ENCODE data around the gene ADAMTSL1. TPM values are rescaled to one million over a fixed set of nuclear protein-coding genes. Genes with fewer than 3 reads are reported as not detected.

The ADAMTSL1 gene
- total RNA-seq, 1 experiment from 2014 or later, result not detected

GRCh38 chr9:18507151-18507550 lies 33.2 kb downstream of the ADAMTSL1 start:
- in situ Hi-C loops (cut with HindIII; ENCODE audit: low pct_unique_long_range_greater_than_20kb, low sequenced_read_pairs), result no loop called here

GRCh38 chr9:18516514-18516913 lies 42.6 kb downstream of the ADAMTSL1 start:
- BruUV-seq (replicated peaks), result no TSS peak
- Histone ChIP-seq H3K4me1 (ENCODE audit: control insufficient read depth, insufficient read depth, low read length) (no peaks in the 10 kb centered on the region), H3K27ac (ENCODE audit: low read length) (no peak overlapping the region), H3K27me3 (ENCODE audit: control insufficient read depth, insufficient read depth, low read length) (no peaks in the 10 kb centered on the region), H3K36me3 (ENCODE audit: control insufficient read depth, insufficient read depth, low read length) (no peaks in the 10 kb centered on the region), H3K4me3 (ENCODE audit: low read depth in 2 of 2, low read length in 2 of 2) (no peak overlapping the region), H3K9me3 (ENCODE audit: control insufficient read depth, insufficient read depth, low read depth, low read length) (no peaks in the 10 kb centered on the region)
- ATAC-seq, result no peak
- ChIA-PET CTCF (no interaction called here), POLR2A (no interaction called here)
- in situ Hi-C loops (cut with HindIII; ENCODE audit: low pct_unique_long_range_greater_than_20kb, low sequenced_read_pairs) (no loop called here), intact Hi-C loops (cut with micrococcal nuclease; ENCODE audit: unreplicated experiment) (no loop called here)
- no peak for TF ChIP-seq TCF7L2 (IDR thresholded peaks at IDR 0.05; ENCODE audit: low read depth, low read length)
- no peak for TF ChIP-seq REST (IDR thresholded peaks at IDR 0.05; ENCODE audit: insufficient read depth in 1 of 2, low read depth in 2 of 2, low read length in 1 of 2)
- TF ChIP-seq SIN3A (IDR thresholded peaks at IDR 0.05; ENCODE audit: borderline replicate concordance, insufficient read depth, low read depth, low read length), result no peak
- TF ChIP-seq POLR2AphosphoS5 (IDR thresholded peaks at IDR 0.05; ENCODE audit: low read depth, low read length), result no peak
- TF ChIP-seq, protein P1, sequence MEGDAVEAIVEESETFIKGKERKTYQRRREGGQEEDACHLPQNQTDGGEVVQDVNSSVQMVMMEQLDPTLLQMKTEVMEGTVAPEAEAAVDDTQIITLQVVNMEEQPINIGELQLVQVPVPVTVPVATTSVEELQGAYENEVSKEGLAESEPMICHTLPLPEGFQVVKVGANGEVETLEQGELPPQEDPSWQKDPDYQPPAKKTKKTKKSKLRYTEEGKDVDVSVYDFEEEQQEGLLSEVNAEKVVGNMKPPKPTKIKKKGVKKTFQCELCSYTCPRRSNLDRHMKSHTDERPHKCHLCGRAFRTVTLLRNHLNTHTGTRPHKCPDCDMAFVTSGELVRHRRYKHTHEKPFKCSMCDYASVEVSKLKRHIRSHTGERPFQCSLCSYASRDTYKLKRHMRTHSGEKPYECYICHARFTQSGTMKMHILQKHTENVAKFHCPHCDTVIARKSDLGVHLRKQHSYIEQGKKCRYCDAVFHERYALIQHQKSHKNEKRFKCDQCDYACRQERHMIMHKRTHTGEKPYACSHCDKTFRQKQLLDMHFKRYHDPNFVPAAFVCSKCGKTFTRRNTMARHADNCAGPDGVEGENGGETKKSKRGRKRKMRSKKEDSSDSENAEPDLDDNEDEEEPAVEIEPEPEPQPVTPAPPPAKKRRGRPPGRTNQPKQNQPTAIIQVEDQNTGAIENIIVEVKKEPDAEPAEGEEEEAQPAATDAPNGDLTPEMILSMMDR (IDR thresholded peaks at IDR 0.05), result no peak
- DNase-seq (ENCODE audit: low read depth, low spot score), result no peak

More at GRCh38 chr9:18507151-18507550, 33.2 kb downstream of the ADAMTSL1 start:
- Histone ChIP-seq H3K27me3 (ENCODE audit: control insufficient read depth, insufficient read depth, low read length) (no peaks in the 10 kb centered on the region), H3K27ac (ENCODE audit: low read length) (no peak overlapping the region), H3K4me1 (ENCODE audit: control insufficient read depth, insufficient read depth, low read length) (no peaks in the 10 kb centered on the region), H3K4me3 (ENCODE audit: low read depth in 2 of 2, low read length in 2 of 2) (no peak overlapping the region), H3K36me3 (ENCODE audit: control insufficient read depth, insufficient read depth, low read length) (no peaks in the 10 kb centered on the region), H3K9me3 (ENCODE audit: control insufficient read depth, insufficient read depth, low read depth, low read length) (no peaks in the 10 kb centered on the region)
- ATAC-seq (no peak), DNase-seq (ENCODE audit: low read depth, low spot score) (no peak)
- ChIA-PET POLR2A (no interaction called here), CTCF (no interaction called here)
- intact Hi-C loops (cut with micrococcal nuclease; ENCODE audit: unreplicated experiment), result no loop called here
- no TSS peak for BruUV-seq (replicated peaks)
- TF ChIP-seq TCF7L2 (IDR thresholded peaks at IDR 0.05; ENCODE audit: low read depth, low read length), result no peak
- no peak for TF ChIP-seq POLR2AphosphoS5 (IDR thresholded peaks at IDR 0.05; ENCODE audit: low read depth, low read length)
- TF ChIP-seq, protein P1 (IDR thresholded peaks at IDR 0.05), result no peak
- TF ChIP-seq SIN3A (IDR thresholded peaks at IDR 0.05; ENCODE audit: borderline replicate concordance, insufficient read depth, low read depth, low read length), result no peak
- TF ChIP-seq REST (IDR thresholded peaks at IDR 0.05; ENCODE audit: insufficient read depth in 1 of 2, low read depth in 2 of 2, low read length in 1 of 2), result no peak

Measured in Panc1 (cell line).